SK-N-SH (cell line): ENCODE results near the gene SH2B2. TPM values are rescaled to one million over a fixed set of nuclear protein-coding genes. Genes with fewer than 3 reads are reported as not detected.
"Not testable (repeated sequence)": the region's sequence is repeated elsewhere in the genome, so short reads cannot be mapped to it uniquely, and the experiment has no call there.

Experiments used
- CTCF ChIA-PET: fragments of 300-600, 350-600 bp; formaldehyde crosslinking; extraction: SDS; loops from one replicate; lab custom pipeline; 2021; lab: Yijun Ruan, JAX
- POLR2A ChIA-PET: fragments of 350-600 bp; sonication (Branson Sonifier 250); formaldehyde crosslinking; extraction: SDS; loops from one replicate; lab custom pipeline; 2020; ENCODE audit warnings: antibody characterized with exemption, inconsistent platforms; lab: Yijun Ruan, JAX
- DNase-seq: peaks from one replicate; pipeline ENCODE4 v3.0.0; 2012
- H2AFZ ChIP-seq: fragments of 200-600 bp; sonication (generic); 2 replicates; pipeline ENCODE4 v1.8.1; 2016; ENCODE audit warnings: antibody characterized with exemption, mild to moderate bottlenecking, low read depth
- H3F3A ChIP-seq: fragments of 200-600 bp; sonication (generic); replicated peaks from 2 replicates; pipeline ENCODE3; 2016; ENCODE audit warnings: antibody characterized with exemption, mild to moderate bottlenecking; ENCODE audit not compliant: insufficient read depth
- H3K27ac ChIP-seq, 2 experiments: fragments of 200-500 bp in 1 of 2; fragments of 200-600 bp in 1 of 2; sonication (Bioruptor generic) in 1 of 2; sonication (generic), shearing (Covaris generic) in 1 of 2; 2 replicates each; pipeline versions ENCODE4 v1.5.1 to v1.6.1; 2014 to 2016; ENCODE audit warnings: low read depth in 2 of 2, inconsistent platforms in 1 of 2, low read length in 1 of 2, mild to moderate bottlenecking in 1 of 2, mixed read lengths in 1 of 2
- H3K27me3 ChIP-seq: fragments of 200-600 bp; sonication (generic), shearing (Covaris generic); 2 replicates; pipeline ENCODE4 v1.6.1; 2016; ENCODE audit warnings: mixed run types; ENCODE audit not compliant: insufficient read depth
- H3K36me3 ChIP-seq, 2 experiments: fragments of 200-500 bp in 1 of 2; fragments of 200-600 bp in 1 of 2; sonication (Bioruptor generic) in 1 of 2; sonication (generic) in 1 of 2; replicated peaks in 1 of 2; 2 replicates each; pipeline versions ENCODE3 to v1.5.1; 2014 to 2016; ENCODE audit warnings: low read length in 1 of 2, mild to moderate bottlenecking in 1 of 2; ENCODE audit not compliant: insufficient read depth in 2 of 2, control insufficient read depth in 1 of 2
- H3K4me1 ChIP-seq, 2 experiments: fragments of 200-500 bp in 1 of 2; fragments of 200-600 bp in 1 of 2; sonication (Bioruptor generic) in 1 of 2; sonication (generic), shearing (Covaris generic) in 1 of 2; 2 replicates each; pipeline versions ENCODE4 v1.5.1 to v1.6.1; 2014 to 2016; ENCODE audit warnings: low read depth in 1 of 2, low read length in 1 of 2, mixed run types in 1 of 2; ENCODE audit not compliant: insufficient read depth in 2 of 2, control insufficient read depth in 1 of 2
- H3K4me2 ChIP-seq: fragments of 200-600 bp; sonication (generic), shearing (Covaris generic); 2 replicates; pipeline ENCODE4 v1.6.1; 2017; ENCODE audit warnings: mixed run types
- H3K4me3 ChIP-seq, 2 experiments: fragments of 200-500 bp in 1 of 2; fragments of 200-600 bp in 1 of 2; sonication (Bioruptor generic) in 1 of 2; sonication (generic), shearing (Covaris generic) in 1 of 2; 2 replicates each; pipeline versions ENCODE4 v1.5.1 to v1.8.1; 2014 to 2016; ENCODE audit warnings: low read depth in 2 of 2, inconsistent platforms in 1 of 2, low read length in 1 of 2, mild to moderate bottlenecking in 1 of 2, mixed read lengths in 1 of 2, moderate library complexity in 1 of 2
- H3K79me2 ChIP-seq: fragments of 200-600 bp; sonication (generic); 2 replicates; pipeline ENCODE4 v1.8.1; 2017; ENCODE audit warnings: mild to moderate bottlenecking; ENCODE audit not compliant: insufficient read depth
- H3K9ac ChIP-seq: fragments of 200-600 bp; sonication (generic); 2 replicates; pipeline ENCODE4 v1.6.1; 2017; ENCODE audit warnings: mixed run types
- H3K9me2 ChIP-seq: fragments of 200-600 bp; sonication (generic); 2 replicates; pipeline ENCODE4 v1.6.1; 2017; ENCODE audit warnings: mixed run types
- H3K9me3 ChIP-seq: fragments of 200-600 bp; sonication (generic); 2 replicates; pipeline ENCODE4 v1.6.1; 2017; ENCODE audit warnings: mixed run types, mild to moderate bottlenecking, moderate library complexity
- H4K20me1 ChIP-seq: fragments of 200-600 bp; sonication (generic); 2 replicates; pipeline ENCODE4 v1.6.1; 2017; ENCODE audit warnings: mild to moderate bottlenecking, mixed run types; ENCODE audit not compliant: insufficient read depth
- polyA plus RNA-seq, 3 experiments: library from polyadenylated mRNA; depleted of rRNA; stranded (reverse); fragments of >200 nt; gene quantifications; 2 replicates each; pipeline ENCODE4 v1.2.3, GENCODE V29; 2012
- small RNA-seq, 7 experiments: library from RNA; depleted of rRNA; stranded (forward); fragments of <200 nt; gene quantifications; one replicate each; pipeline ENCODE3, GENCODE V24; 2012

The SH2B2 gene
- polyA plus RNA-seq, 1 of the 3 experiments (the other 2 are of a cell fraction) = 4.7 TPM

DNA sequence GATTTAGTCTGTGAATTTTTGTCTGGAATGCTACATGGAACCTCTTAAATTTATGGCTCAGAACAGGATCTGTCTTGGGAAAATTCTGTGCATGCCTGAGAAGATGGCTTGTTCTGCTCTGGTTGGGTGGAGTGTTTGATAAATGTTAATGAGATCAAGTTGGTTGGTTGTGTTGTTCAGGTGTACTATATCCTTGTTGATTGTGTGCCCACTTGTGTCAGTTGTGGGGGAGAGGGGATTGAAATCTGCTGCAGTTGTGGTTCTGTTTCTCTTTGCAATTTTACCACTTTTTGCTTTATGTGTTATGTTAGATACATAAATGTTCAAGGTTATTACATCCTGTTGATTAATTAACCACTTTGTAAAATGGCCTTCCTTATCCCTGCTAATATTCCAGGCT is 83.4 kb downstream of the SH2B2 start:
- H3K9me2 ChIP-seq, H3K4me1 ChIP-seq, POLR2A ChIA-PET, H3K4me2 ChIP-seq, H2AFZ ChIP-seq, H3K9me3 ChIP-seq, H3K9ac ChIP-seq, H3K27me3 ChIP-seq, H4K20me1 ChIP-seq, H3K4me3 ChIP-seq, H3K27ac ChIP-seq, DNase-seq, H3F3A ChIP-seq: not testable (repeated sequence)
- Histone ChIP-seq H3K79me2 (peaks cover 65% of the 10 kb centered on the region), H3K36me3 (peaks cover 5 to 33% of the 10 kb centered on the region in 2 experiments)
- CTCF ChIA-PET = interaction anchor here (0.5 kb wide), 1 partner anchor 687 kb away, joined by 4 read pairs; no protein-coding TSS in a partner anchor

Small RNAs within 50 kb of the gene (small RNA-seq; reads per million reads assigned to genes)
- 0 reads per million in 7 experiments for gene AC005088.1
- 0 to 2.3 (median 0) reads per million in 7 experiments for gene MIR4285
- gene RF00019 = 0 reads per million in 7 experiments

Other genes starting within 250 kb of the SH2B2 start
- not detected in 2 replicates for gene SPDYE6, start 69.6 kb downstream of the SH2B2 start, polyA plus RNA-seq (2012; rRNA removed)
- gene PRKRIP1, start 109.5 kb downstream of the SH2B2 start, polyA plus RNA-seq (2012; rRNA removed) = 41.2 and 55.0 TPM in 2 replicates
- 78.7 and 85.8 TPM in 2 replicates for gene ORAI2, start 146.7 kb downstream of the SH2B2 start, polyA plus RNA-seq (2012; rRNA removed)
- gene ALKBH4, start 178.0 kb downstream of the SH2B2 start, polyA plus RNA-seq (2012; rRNA removed) = 13.7 and 18.1 TPM in 2 replicates
- gene LRWD1, start 178.1 kb downstream of the SH2B2 start, polyA plus RNA-seq (2012; rRNA removed) = 44.9 and 53.2 TPM in 2 replicates
- gene POLR2J, start 192.1 kb downstream of the SH2B2 start, polyA plus RNA-seq (2012; rRNA removed) = 290 and 299 TPM in 2 replicates
- 15.5 and 19.5 TPM in 2 replicates for gene RASA4B, start 230.9 kb downstream of the SH2B2 start, polyA plus RNA-seq (2012; rRNA removed)